ENCODE data around the gene PRG3. TPM values are rescaled to one million over a fixed set of nuclear protein-coding genes. Genes with fewer than 3 reads are reported as not detected.

PRG3 gene
- total and polyA plus RNA-seq, 2 experiments from 2014 or later: not detected

DNA sequence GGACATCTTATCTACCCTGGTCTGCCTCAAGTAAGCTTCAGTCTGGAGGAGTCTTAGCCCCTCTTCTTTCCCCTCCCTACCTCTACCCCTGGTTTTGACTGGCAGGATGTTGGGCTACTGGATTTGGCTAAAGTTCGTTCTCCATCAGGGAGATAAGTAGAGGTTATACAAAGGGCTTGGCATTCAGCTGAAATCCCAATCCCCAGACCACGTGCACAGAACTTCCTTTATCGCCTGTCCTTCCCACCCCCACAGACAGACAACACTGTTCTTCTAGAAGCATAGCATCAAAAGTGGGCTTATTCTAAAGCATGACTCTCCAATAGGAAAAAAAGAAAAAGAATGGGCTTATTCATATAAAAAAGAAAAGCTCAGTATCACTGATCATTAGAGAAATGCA lies 7.8 kb downstream of the PRG3 start:
- no peak for DNase-seq (ENCODE audit: low spot score)
- WGBS (ENCODE audit: low lambda C conversion rate, missing lambda C conversion rate): 64% methylated on average over 3 of the region's 3 CpGs
- TF ChIP-seq EZH2phosphoT487 (IDR thresholded peaks at IDR 0.05; ENCODE audit: low read depth, severe bottlenecking, unreplicated experiment) (no peak), CTCF (IDR thresholded peaks at IDR 0.05; ENCODE audit: poor library complexity) (no peak), EZH2 (IDR thresholded peaks at IDR 0.05; ENCODE audit: borderline replicate concordance) (no peak)
- Histone ChIP-seq H3K4me3 (no peak overlapping the region), H3K9me2 (replicated peaks; ENCODE audit: insufficient read depth) (no peaks in the 10 kb centered on the region), H3K27ac (no peak overlapping the region), H3K79me2 (no peaks in the 10 kb centered on the region), H2AFZ (no peak overlapping the region), H3K4me1 (ENCODE audit: insufficient read depth) (no peaks in the 10 kb centered on the region), H4K20me1 (ENCODE audit: insufficient read depth, poor library complexity, severe bottlenecking) (no peaks in the 10 kb centered on the region), H3K4me2 (no peak overlapping the region), H3K27me3 (no peaks in the 10 kb centered on the region), H3K9me3 (ENCODE audit: low read depth) (no peaks in the 10 kb centered on the region), H3K36me3 (replicated peaks; ENCODE audit: insufficient read depth, low read depth) (no peaks in the 10 kb centered on the region)

GRCh38 chr11:57370941-57371340 lies 10.0 kb downstream of the PRG3 start:
- H3K4me1 ChIP-seq (ENCODE audit: insufficient read depth): no peaks in the 10 kb centered on the region
- H3K36me3 ChIP-seq (replicated peaks; ENCODE audit: insufficient read depth, low read depth): no peaks in the 10 kb centered on the region
- no peaks in the 10 kb centered on the region for H3K9me2 ChIP-seq (replicated peaks; ENCODE audit: insufficient read depth)
- H3K4me3 ChIP-seq: no peak overlapping the region
- H4K20me1 ChIP-seq (ENCODE audit: insufficient read depth, poor library complexity, severe bottlenecking): no peaks in the 10 kb centered on the region
- no peaks in the 10 kb centered on the region for H3K79me2 ChIP-seq
- H3K27ac ChIP-seq: no peak overlapping the region
- no peaks in the 10 kb centered on the region for H3K9me3 ChIP-seq (ENCODE audit: low read depth)
- DNase-seq (ENCODE audit: low spot score): no peak
- no peak for TF ChIP-seq CTCF (IDR thresholded peaks at IDR 0.05; ENCODE audit: poor library complexity)
- TF ChIP-seq EZH2phosphoT487 (IDR thresholded peaks at IDR 0.05; ENCODE audit: low read depth, severe bottlenecking, unreplicated experiment): no peak
- TF ChIP-seq EZH2 (IDR thresholded peaks at IDR 0.05; ENCODE audit: borderline replicate concordance): no peak
- no peak overlapping the region for H2AFZ ChIP-seq
- no peaks in the 10 kb centered on the region for H3K27me3 ChIP-seq
- no peak overlapping the region for H3K4me2 ChIP-seq

- no peaks in the 10 kb centered on the region for H3K36me3 ChIP-seq (replicated peaks; ENCODE audit: insufficient read depth, low read depth)
- no peak overlapping the region for H3K4me2 ChIP-seq
- H4K20me1 ChIP-seq (ENCODE audit: insufficient read depth, poor library complexity, severe bottlenecking): no peaks in the 10 kb centered on the region
- no peak overlapping the region for H3K27ac ChIP-seq
- H3K4me3 ChIP-seq: no peak overlapping the region
- H3K9me3 ChIP-seq (ENCODE audit: low read depth): no peaks in the 10 kb centered on the region
- DNase-seq (ENCODE audit: low spot score): no peak
- no peaks in the 10 kb centered on the region for H3K79me2 ChIP-seq
- H3K4me1 ChIP-seq (ENCODE audit: insufficient read depth): no peaks in the 10 kb centered on the region
- no peaks in the 10 kb centered on the region for H3K27me3 ChIP-seq
- H3K9me2 ChIP-seq (replicated peaks; ENCODE audit: insufficient read depth): no peaks in the 10 kb centered on the region
- TF ChIP-seq CTCF (IDR thresholded peaks at IDR 0.05; ENCODE audit: poor library complexity) (no peak), EZH2phosphoT487 (IDR thresholded peaks at IDR 0.05; ENCODE audit: low read depth, severe bottlenecking, unreplicated experiment) (no peak), EZH2 (IDR thresholded peaks at IDR 0.05; ENCODE audit: borderline replicate concordance) (no peak)
- no peak overlapping the region for H2AFZ ChIP-seq
- WGBS (ENCODE audit: low lambda C conversion rate, missing lambda C conversion rate): 70% methylated on average over 7 of the region's 7 CpGs
Observed at GRCh38 chr11:57370251-57370650, 10.7 kb downstream of the PRG3 start.

DNA sequence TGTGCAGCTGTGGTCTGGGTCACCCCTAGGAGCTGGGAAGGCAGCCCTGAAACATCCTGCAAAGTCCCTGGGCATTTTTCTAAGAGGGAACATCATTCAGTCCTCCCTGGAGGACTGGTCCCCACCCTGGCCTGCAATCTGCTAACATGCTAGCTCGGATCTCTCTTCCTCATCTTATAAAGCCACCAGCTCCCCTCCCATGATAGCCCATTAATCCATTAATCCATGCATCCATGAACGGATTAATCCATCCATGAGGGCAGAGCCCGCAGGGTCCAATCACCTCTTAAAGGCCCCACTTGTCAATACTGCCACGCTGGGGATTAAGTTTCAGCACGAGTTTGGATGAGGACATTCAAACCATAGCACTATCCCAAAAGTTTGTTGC lies 12.1 kb downstream of the PRG3 start:
- DNase-seq (ENCODE audit: low spot score): no peak
- H3K4me3 ChIP-seq: no peak overlapping the region
- H2AFZ ChIP-seq: no peak overlapping the region
- H3K79me2 ChIP-seq: no peaks in the 10 kb centered on the region
- H4K20me1 ChIP-seq (ENCODE audit: insufficient read depth, poor library complexity, severe bottlenecking): no peaks in the 10 kb centered on the region
- H3K9me2 ChIP-seq (replicated peaks; ENCODE audit: insufficient read depth): no peaks in the 10 kb centered on the region
- no peaks in the 10 kb centered on the region for H3K36me3 ChIP-seq (replicated peaks; ENCODE audit: insufficient read depth, low read depth)
- WGBS (ENCODE audit: low lambda C conversion rate, missing lambda C conversion rate): 84% methylated on average over 5 of the region's 5 CpGs
- no peaks in the 10 kb centered on the region for H3K27me3 ChIP-seq
- no peaks in the 10 kb centered on the region for H3K9me3 ChIP-seq (ENCODE audit: low read depth)
- H3K4me2 ChIP-seq: no peak overlapping the region
- H3K4me1 ChIP-seq (ENCODE audit: insufficient read depth): no peaks in the 10 kb centered on the region
- H3K27ac ChIP-seq: no peak overlapping the region
- TF ChIP-seq EZH2phosphoT487 (IDR thresholded peaks at IDR 0.05; ENCODE audit: low read depth, severe bottlenecking, unreplicated experiment) (no peak), EZH2 (IDR thresholded peaks at IDR 0.05; ENCODE audit: borderline replicate concordance) (no peak), CTCF (IDR thresholded peaks at IDR 0.05; ENCODE audit: poor library complexity) (no peak)

Data from hepatocyte (in vitro differentiated cells).